GM23338 (cell line): ENCODE data around the gene RELL1. TPM values are rescaled to one million over a fixed set of nuclear protein-coding genes. Genes with fewer than 3 reads are reported as not detected.

Experiments used
- ATAC-seq: fragments of 200-7000 bp; cut with Tn5 transposase; 3 replicates; pipeline ENCODE4 v1.9.1; 2020
- DNase-seq: peaks from one replicate; pipeline ENCODE4 v3.0.0-alpha.2; 2015; ENCODE audit warnings: low spot score
- H2AFZ ChIP-seq: fragments of 200-600 bp; sonication (generic); 2 replicates; pipeline ENCODE4 v1.8.0; 2016; ENCODE audit warnings: antibody characterized with exemption, mild to moderate bottlenecking, moderate library complexity
- H3F3A ChIP-seq: fragments of 200-600 bp; sonication (generic); replicated peaks from 2 replicates; pipeline ENCODE4 v1.8.0; 2017; ENCODE audit warnings: antibody characterized with exemption, mixed run types, low read depth
- H3K27ac ChIP-seq: fragments of 200-600 bp; sonication (generic); 2 replicates; pipeline ENCODE4 v1.6.1; 2016; ENCODE audit warnings: low read depth
- H3K27me3 ChIP-seq: fragments of 200-600 bp; sonication (generic); 2 replicates; pipeline ENCODE4 v1.8.0; 2016; ENCODE audit warnings: mild to moderate bottlenecking, mixed run types, moderate library complexity; ENCODE audit not compliant: insufficient read depth
- H3K36me3 ChIP-seq: fragments of 200-600 bp; sonication (generic); 2 replicates; pipeline ENCODE4 v1.8.0; 2016; ENCODE audit warnings: mild to moderate bottlenecking; ENCODE audit not compliant: insufficient read depth
- H3K4me1 ChIP-seq: fragments of 200-600 bp; sonication (generic); 2 replicates; pipeline ENCODE4 v1.8.0; 2016; ENCODE audit warnings: mild to moderate bottlenecking, moderate library complexity; ENCODE audit not compliant: insufficient read depth
- H3K4me2 ChIP-seq: fragments of 200-600 bp; sonication (generic); 2 replicates; pipeline ENCODE4 v1.7.1; 2017; ENCODE audit warnings: mixed run types
- H3K4me3 ChIP-seq: fragments of 200-600 bp; sonication (generic); 2 replicates; pipeline ENCODE4 v1.6.1; 2016; ENCODE audit warnings: mixed run types
- H3K79me2 ChIP-seq: fragments of 200-600 bp; sonication (generic); replicated peaks from 2 replicates; pipeline ENCODE4 v1.8.0; 2017; ENCODE audit warnings: mild to moderate bottlenecking; ENCODE audit not compliant: insufficient read depth
- H3K9me2 ChIP-seq: fragments of 200-600 bp; sonication (generic); 2 replicates; pipeline ENCODE4 v1.8.0; 2017; ENCODE audit not compliant: insufficient read depth
- H4K20me1 ChIP-seq: fragments of 200-600 bp; sonication (generic); replicated peaks from 2 replicates; pipeline ENCODE4 v1.8.0; 2017; ENCODE audit warnings: mild to moderate bottlenecking; ENCODE audit not compliant: insufficient read depth
- H3K27ac Mint-ChIP-seq: 2 replicates; pipeline ENCODE4 v1.8.0; 2020; ENCODE audit warnings: inconsistent platforms, mild to moderate bottlenecking, moderate library complexity, mixed read lengths
- H3K27me3 Mint-ChIP-seq: 3 replicates; pipeline ENCODE4 v1.8.0; 2022; ENCODE audit warnings: low read depth, mild to moderate bottlenecking, moderate library complexity, mixed read lengths, inconsistent platforms; ENCODE audit not compliant: insufficient read depth, poor library complexity
- H3K36me3 Mint-ChIP-seq: 3 replicates; pipeline ENCODE4 v1.8.0; 2021; ENCODE audit warnings: low read depth, mild to moderate bottlenecking, inconsistent platforms, moderate library complexity, mixed read lengths
- H3K4me1 Mint-ChIP-seq: 3 replicates; pipeline ENCODE4 v1.8.0; 2020; ENCODE audit warnings: mild to moderate bottlenecking, inconsistent platforms, mixed read lengths
- H3K4me3 Mint-ChIP-seq: 3 replicates; pipeline ENCODE4 v1.8.0; 2021; ENCODE audit warnings: moderate library complexity, mild to moderate bottlenecking, inconsistent platforms, mixed read lengths
- H3K9me3 Mint-ChIP-seq: 3 replicates; pipeline ENCODE4 v1.8.0; 2020; ENCODE audit warnings: moderate library complexity, mild to moderate bottlenecking, inconsistent platforms, mixed read lengths
- CREB1 ChIP-seq: fragments of 250-450 bp; sonication (Bioruptor Pico); IDR thresholded peaks from 2 replicates; pipeline ENCODE4 v1.5.0; 2020; ENCODE audit warnings: low read depth, mild to moderate bottlenecking, moderate library complexity
- JUNB ChIP-seq: IDR thresholded peaks from one replicate; pipeline ENCODE4 v1.6.1; 2016; ENCODE audit warnings: antibody characterized with exemption; ENCODE audit not compliant: unreplicated experiment
- REST ChIP-seq: IDR thresholded peaks from one replicate; pipeline ENCODE4 v1.6.1; 2018; ENCODE audit warnings: antibody characterized with exemption; ENCODE audit not compliant: unreplicated experiment
- STAT1 ChIP-seq: IDR thresholded peaks from one replicate; pipeline ENCODE4 v1.6.1; 2016; ENCODE audit warnings: antibody characterized with exemption; ENCODE audit not compliant: unreplicated experiment
- ZNF114 ChIP-seq: fragments of 250-450 bp; sonication (Bioruptor Pico); IDR thresholded peaks from 2 replicates; pipeline ENCODE4 v1.5.0; 2020; ENCODE audit warnings: mild to moderate bottlenecking, moderate library complexity
- polyA plus RNA-seq: library from polyadenylated mRNA; unstranded; fragments of >200 nt; fragmentation: Nextera tagmentation; extraction: Ambion mirVana; gene quantifications from 2 replicates; pipeline ENCODE4 v1.2.1, GENCODE V29; 2016
- total RNA-seq: library from RNA; depleted of rRNA; stranded (reverse); fragments of >200 nt; shearing (Covaris generic); gene quantifications from 2 replicates; pipeline ENCODE4 v1.2.3, GENCODE V29; 2014
- TF ChIP-seq, protein P1 (sequence below), 2 experiments: fragments of 200-600 bp in 1 of 2; sonication (generic) in 1 of 2; conservative IDR thresholded peaks; 2 replicates each; pipeline versions ENCODE4 v1.5.1 to v1.6.1; 2016 to 2017; ENCODE audit warnings: antibody characterized with exemption in 2 of 2, low read depth in 2 of 2, mild to moderate bottlenecking in 2 of 2, moderate library complexity in 1 of 2

Gene RELL1
- total and polyA plus RNA-seq, 2 experiments from 2014 or later: 2.8 to 28.5 TPM

- ATAC-seq: no peak
- H4K20me1 ChIP-seq: no peaks in the 10 kb centered on the region
- no peak overlapping the region for H3K27ac Mint-ChIP-seq
Measured at GRCh38 chr4:37645736-37646135, 40.4 kb downstream of the RELL1 start.

GRCh38 chr4:37644962-37645361, 41.2 kb downstream of the RELL1 start:
- Histone ChIP-seq H3K27me3 (no peaks in the 10 kb centered on the region), H4K20me1 (no peaks in the 10 kb centered on the region), H3K9me2 (no peaks in the 10 kb centered on the region), H3K79me2 (no peaks in the 10 kb centered on the region), H2AFZ (no peak overlapping the region), H3K36me3 (no peaks in the 10 kb centered on the region), H3K27ac (no peak overlapping the region), H3K4me3 (no peak overlapping the region), H3K4me2 (no peak overlapping the region), H3F3A (no peaks in the 10 kb centered on the region), H3K4me1 (peaks cover 28% of the 10 kb centered on the region)
- Mint-ChIP-seq H3K27ac (no peak overlapping the region), H3K27me3 (peaks cover 2% of the 10 kb centered on the region), H3K9me3 (no peaks in the 10 kb centered on the region), H3K36me3 (peaks cover 12% of the 10 kb centered on the region; the same call in 2 of the 3 replicates), H3K4me3 (no peak overlapping the region), H3K4me1 (peaks cover 39% of the 10 kb centered on the region)
- no peak for TF ChIP-seq CREB1 (CRISPR knock-in tag)
- no peak for TF ChIP-seq STAT1
- ATAC-seq: no peak
- DNase-seq: no peak

More at GRCh38 chr4:37645736-37646135, 40.4 kb downstream of the RELL1 start:
- peaks cover 2% of the 10 kb centered on the region for H3K27me3 Mint-ChIP-seq
- H3K27me3 ChIP-seq: no peaks in the 10 kb centered on the region
- H3K27ac ChIP-seq: no peak overlapping the region
- H3K79me2 ChIP-seq: no peaks in the 10 kb centered on the region
- peaks cover 28% of the 10 kb centered on the region for H3K4me1 ChIP-seq
- H3F3A ChIP-seq: no peaks in the 10 kb centered on the region
- no peak overlapping the region for H2AFZ ChIP-seq
- H3K4me1 Mint-ChIP-seq: peaks cover 40% of the 10 kb centered on the region
- peaks cover 12% of the 10 kb centered on the region; the same call in 2 of the 3 replicates for H3K36me3 Mint-ChIP-seq
- no peak for TF ChIP-seq REST
- no peak for TF ChIP-seq ZNF114 (CRISPR knock-in tag)
- TF ChIP-seq, protein P1, sequence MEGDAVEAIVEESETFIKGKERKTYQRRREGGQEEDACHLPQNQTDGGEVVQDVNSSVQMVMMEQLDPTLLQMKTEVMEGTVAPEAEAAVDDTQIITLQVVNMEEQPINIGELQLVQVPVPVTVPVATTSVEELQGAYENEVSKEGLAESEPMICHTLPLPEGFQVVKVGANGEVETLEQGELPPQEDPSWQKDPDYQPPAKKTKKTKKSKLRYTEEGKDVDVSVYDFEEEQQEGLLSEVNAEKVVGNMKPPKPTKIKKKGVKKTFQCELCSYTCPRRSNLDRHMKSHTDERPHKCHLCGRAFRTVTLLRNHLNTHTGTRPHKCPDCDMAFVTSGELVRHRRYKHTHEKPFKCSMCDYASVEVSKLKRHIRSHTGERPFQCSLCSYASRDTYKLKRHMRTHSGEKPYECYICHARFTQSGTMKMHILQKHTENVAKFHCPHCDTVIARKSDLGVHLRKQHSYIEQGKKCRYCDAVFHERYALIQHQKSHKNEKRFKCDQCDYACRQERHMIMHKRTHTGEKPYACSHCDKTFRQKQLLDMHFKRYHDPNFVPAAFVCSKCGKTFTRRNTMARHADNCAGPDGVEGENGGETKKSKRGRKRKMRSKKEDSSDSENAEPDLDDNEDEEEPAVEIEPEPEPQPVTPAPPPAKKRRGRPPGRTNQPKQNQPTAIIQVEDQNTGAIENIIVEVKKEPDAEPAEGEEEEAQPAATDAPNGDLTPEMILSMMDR (conservative IDR thresholded peaks at IDR 0.05; ENCODE audit: low read depth in 2 of 2): no peak
- no peak for TF ChIP-seq CREB1 (CRISPR knock-in tag)
- TF ChIP-seq JUNB: no peak
- H3K4me3 Mint-ChIP-seq: no peak overlapping the region
- no peaks in the 10 kb centered on the region for H3K36me3 ChIP-seq
- H3K9me3 Mint-ChIP-seq: no peaks in the 10 kb centered on the region
- H3K4me2 ChIP-seq: no peak overlapping the region
- no peaks in the 10 kb centered on the region for H3K9me2 ChIP-seq
- no peak overlapping the region for H3K4me3 ChIP-seq
- no peak for DNase-seq
